ENCODE results near the gene TAF1B.

DNA sequence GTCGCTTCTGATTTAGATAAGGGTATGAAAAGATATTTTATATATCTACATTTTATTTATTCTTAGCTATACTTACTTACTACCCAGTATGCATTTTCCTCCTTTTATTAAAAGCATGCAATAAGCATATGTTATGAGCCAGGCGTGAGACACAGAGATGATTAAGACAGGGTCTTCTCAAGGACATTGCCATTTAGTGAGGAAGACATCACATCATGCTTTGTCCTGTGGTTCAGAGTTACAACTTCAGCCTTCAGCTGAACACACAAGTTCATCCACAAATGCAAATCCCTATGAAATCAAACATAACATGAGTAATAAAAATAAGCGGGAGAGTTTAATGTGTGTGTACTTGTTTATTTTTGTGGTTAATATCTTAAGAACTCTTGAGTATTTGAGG is 138.4 kb downstream of the TAF1B start:
- TF ChIP-seq EZH2 (IDR thresholded peaks at IDR 0.05; ENCODE audit: borderline replicate concordance, low read depth, low read length, poor library complexity, severe bottlenecking) = no peak
- TF ChIP-seq, protein P1, sequence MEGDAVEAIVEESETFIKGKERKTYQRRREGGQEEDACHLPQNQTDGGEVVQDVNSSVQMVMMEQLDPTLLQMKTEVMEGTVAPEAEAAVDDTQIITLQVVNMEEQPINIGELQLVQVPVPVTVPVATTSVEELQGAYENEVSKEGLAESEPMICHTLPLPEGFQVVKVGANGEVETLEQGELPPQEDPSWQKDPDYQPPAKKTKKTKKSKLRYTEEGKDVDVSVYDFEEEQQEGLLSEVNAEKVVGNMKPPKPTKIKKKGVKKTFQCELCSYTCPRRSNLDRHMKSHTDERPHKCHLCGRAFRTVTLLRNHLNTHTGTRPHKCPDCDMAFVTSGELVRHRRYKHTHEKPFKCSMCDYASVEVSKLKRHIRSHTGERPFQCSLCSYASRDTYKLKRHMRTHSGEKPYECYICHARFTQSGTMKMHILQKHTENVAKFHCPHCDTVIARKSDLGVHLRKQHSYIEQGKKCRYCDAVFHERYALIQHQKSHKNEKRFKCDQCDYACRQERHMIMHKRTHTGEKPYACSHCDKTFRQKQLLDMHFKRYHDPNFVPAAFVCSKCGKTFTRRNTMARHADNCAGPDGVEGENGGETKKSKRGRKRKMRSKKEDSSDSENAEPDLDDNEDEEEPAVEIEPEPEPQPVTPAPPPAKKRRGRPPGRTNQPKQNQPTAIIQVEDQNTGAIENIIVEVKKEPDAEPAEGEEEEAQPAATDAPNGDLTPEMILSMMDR (conservative IDR thresholded peaks at IDR 0.05; ENCODE audit: low read depth, low read length) = no peak
